ENCODE results near the gene ELMOD3.

GRCh38 chr2:85368921-85369320 lies 14.4 kb downstream of the ELMOD3 start:
- no peak for TF ChIP-seq CTCF (conservative IDR thresholded peaks at IDR 0.05; ENCODE audit: low read length)
- no peak for TF ChIP-seq EZH2phosphoT487 (IDR thresholded peaks at IDR 0.05; ENCODE audit: borderline replicate concordance)
